BLaER1 treated with 17β-estradiol and CSF1 and Interleukin-3, amounts not matched to agents 10 nM and 100 nM (cell line): ENCODE measurements around the gene GGACT.
A peak's percentile ranks its signal among the peaks of the same experiment; 100 is the strongest.

Source experiments
- H3K27ac ChIP-seq, 11 experiments: shearing (Covaris generic); formaldehyde crosslinking; 2 replicates each; pipeline ENCODE4 v1.8.1; 2022
- H3K27me3 ChIP-seq, 11 experiments: shearing (Covaris generic); formaldehyde crosslinking; 2 replicates each; pipeline ENCODE4 v1.8.1; 2022
- H3K36me3 ChIP-seq, 11 experiments: shearing (Covaris generic); formaldehyde crosslinking; 2 replicates each; pipeline ENCODE4 v1.8.1; 2022
- H3K4me1 ChIP-seq, 10 experiments: shearing (Covaris generic); formaldehyde crosslinking; 2 replicates each; pipeline ENCODE4 v1.8.1; 2022
- H3K4me2 ChIP-seq, 11 experiments: shearing (Covaris generic); formaldehyde crosslinking; 2 replicates each; pipeline ENCODE4 v1.8.1; 2022
- H3K4me3 ChIP-seq, 10 experiments: shearing (Covaris generic); formaldehyde crosslinking; 2 replicates each; pipeline ENCODE4 v1.8.1; 2022
- H3K9ac ChIP-seq, 11 experiments: shearing (Covaris generic); formaldehyde crosslinking; 2 replicates each; pipeline ENCODE4 v1.8.1; 2022
- H3K9me3 ChIP-seq, 11 experiments: shearing (Covaris generic); formaldehyde crosslinking; replicated peaks in 1 of 11; 2 replicates each; pipeline ENCODE4 v1.8.1; 2022
- H4K20me1 ChIP-seq, 11 experiments: shearing (Covaris generic); formaldehyde crosslinking; 2 replicates each; pipeline ENCODE4 v1.8.1; 2022
- Cebpa-rat ChIP-seq, 11 experiments: shearing (Covaris generic); IDR thresholded peaks; 2 replicates each; pipeline ENCODE4 v1.8.1; 2022

Gene GGACT

GRCh38 chr13:100520936-100521850 is 67.4 kb downstream of the GGACT start:
- TF ChIP-seq Cebpa-rat (IDR thresholded peaks at IDR 0.05): no peak
- Histone ChIP-seq H3K36me3 (no peaks in the 10 kb centered on the region; a peak in 1 of 22 replicates), H3K4me2 (peak overlapping the region; percentile 81 to 96 (median 86)), H3K9me3 (no peaks in the 10 kb centered on the region), H3K4me1 (peaks cover 17 to 37% (median 26%) of the 10 kb centered on the region in 10 experiments), H4K20me1 (peaks cover 0 to 19% (median 0%) of the 10 kb centered on the region in 11 experiments; a peak in 4 of 22 replicates), H3K27me3 (peaks cover 0 to 26% (median 0%) of the 10 kb centered on the region in 11 experiments; a peak in 7 of 22 replicates), H3K4me3 (peak overlapping the region; percentile 22 to 59 (median 47); a peak in 17 of 20 replicates), H3K27ac (peak overlapping the region in 3 of 11 experiments; percentile 2 to 43 (median 41); a peak in 3 of 22 replicates), H3K9ac (peak overlapping the region in 8 of 11 experiments; percentile 8 to 65 (median 36); a peak in 11 of 22 replicates)

- Histone ChIP-seq H3K36me3 (no peaks in the 10 kb centered on the region), H3K4me2 (no peak overlapping the region), H4K20me1 (peaks cover 0 to 19% (median 0%) of the 10 kb centered on the region in 11 experiments; a peak in 4 of 22 replicates), H3K4me1 (peaks cover 17 to 38% (median 26%) of the 10 kb centered on the region in 10 experiments), H3K9me3 (no peaks in the 10 kb centered on the region), H3K4me3 (no peak overlapping the region), H3K9ac (no peak overlapping the region), H3K27ac (no peak overlapping the region), H3K27me3 (peaks cover 0 to 26% (median 0%) of the 10 kb centered on the region in 11 experiments; a peak in 7 of 22 replicates)
- no peak for TF ChIP-seq Cebpa-rat (IDR thresholded peaks at IDR 0.05)
Observed at GRCh38 chr13:100519626-100520025, 69.0 kb downstream of the GGACT start.

GRCh38 chr13:100518394-100519062 is 70.1 kb downstream of the GGACT start:
- TF ChIP-seq Cebpa-rat (IDR thresholded peaks at IDR 0.05): no peak
- Histone ChIP-seq H3K9ac (no peak overlapping the region), H3K4me2 (no peak overlapping the region), H3K27ac (no peak overlapping the region), H3K4me3 (no peak overlapping the region), H3K36me3 (no peaks in the 10 kb centered on the region), H4K20me1 (peaks cover 0 to 24% (median 0%) of the 10 kb centered on the region in 11 experiments; a peak in 4 of 22 replicates), H3K4me1 (peaks cover 17 to 43% (median 30%) of the 10 kb centered on the region in 10 experiments), H3K27me3 (peaks cover 0 to 26% (median 0%) of the 10 kb centered on the region in 11 experiments; a peak in 7 of 22 replicates), H3K9me3 (no peaks in the 10 kb centered on the region)

- H3K4me3 ChIP-seq: no peak overlapping the region
- no peak for TF ChIP-seq Cebpa-rat (IDR thresholded peaks at IDR 0.05)
- H3K36me3 ChIP-seq: no peaks in the 10 kb centered on the region
- H3K4me2 ChIP-seq: no peak overlapping the region
- H3K27ac ChIP-seq: no peak overlapping the region
- H3K9ac ChIP-seq: no peak overlapping the region
- peaks cover 0 to 22% (median 0%) of the 10 kb centered on the region in 11 experiments; a peak in 7 of 22 replicates for H3K27me3 ChIP-seq
- H3K9me3 ChIP-seq: no peaks in the 10 kb centered on the region
- H3K4me1 ChIP-seq: peaks cover 17 to 37% (median 25%) of the 10 kb centered on the region in 10 experiments
- H4K20me1 ChIP-seq: peaks cover 0 to 24% (median 0%) of the 10 kb centered on the region in 11 experiments; a peak in 4 of 22 replicates
Observed at GRCh38 chr13:100517728-100518127, 70.9 kb downstream of the GGACT start.

GRCh38 chr13:100517135-100517534 is 71.5 kb downstream of the GGACT start:
- Histone ChIP-seq H4K20me1 (peaks cover 0 to 18% (median 0%) of the 10 kb centered on the region in 11 experiments; a peak in 3 of 22 replicates), H3K4me1 (peaks cover 17 to 37% (median 24%) of the 10 kb centered on the region in 10 experiments), H3K27me3 (peaks cover 0 to 16% (median 0%) of the 10 kb centered on the region in 11 experiments; a peak in 7 of 22 replicates), H3K4me3 (no peak overlapping the region), H3K9ac (no peak overlapping the region), H3K27ac (no peak overlapping the region), H3K9me3 (no peaks in the 10 kb centered on the region), H3K36me3 (no peaks in the 10 kb centered on the region), H3K4me2 (no peak overlapping the region)
- no peak for TF ChIP-seq Cebpa-rat (IDR thresholded peaks at IDR 0.05)

GRCh38 chr13:100515410-100515800 is 73.2 kb downstream of the GGACT start:
- H3K27ac ChIP-seq: no peak overlapping the region
- no peak overlapping the region for H3K4me3 ChIP-seq
- H3K9ac ChIP-seq: no peak overlapping the region
- peaks cover 14 to 34% (median 22%) of the 10 kb centered on the region in 10 experiments for H3K4me1 ChIP-seq
- H3K27me3 ChIP-seq: no peaks in the 10 kb centered on the region
- 0 out of 22 replicates have a peak, but pooled peaks cover 0 to 5% (median 0%) of the 10 kb centered on the region in 11 experiments for H4K20me1 ChIP-seq
- no peak for TF ChIP-seq Cebpa-rat (IDR thresholded peaks at IDR 0.05)
- no peaks in the 10 kb centered on the region for H3K9me3 ChIP-seq
- H3K4me2 ChIP-seq: no peak overlapping the region
- no peaks in the 10 kb centered on the region for H3K36me3 ChIP-seq

- Histone ChIP-seq H3K27ac (no peak overlapping the region), H3K36me3 (no peaks in the 10 kb centered on the region), H3K4me3 (no peak overlapping the region), H3K4me1 (peaks cover 14 to 29% (median 21%) of the 10 kb centered on the region in 10 experiments), H3K27me3 (no peaks in the 10 kb centered on the region), H3K9ac (no peak overlapping the region), H3K9me3 (no peaks in the 10 kb centered on the region), H4K20me1 (0 out of 22 replicates have a peak, but pooled peaks cover 0 to 5% (median 0%) of the 10 kb centered on the region in 11 experiments), H3K4me2 (peak overlapping the region; percentile 1 to 45 (median 25); a peak in 9 of 22 replicates)
- no peak for TF ChIP-seq Cebpa-rat (IDR thresholded peaks at IDR 0.05)
Observed at GRCh38 chr13:100514788-100515409, 73.7 kb downstream of the GGACT start.

GRCh38 chr13:100513987-100514670 is 74.5 kb downstream of the GGACT start:
- H3K4me1 ChIP-seq: peaks cover 14 to 28% (median 21%) of the 10 kb centered on the region in 10 experiments
- H3K9me3 ChIP-seq: no peaks in the 10 kb centered on the region
- no peak for TF ChIP-seq Cebpa-rat (IDR thresholded peaks at IDR 0.05)
- no peaks in the 10 kb centered on the region for H3K27me3 ChIP-seq
- no peaks in the 10 kb centered on the region for H3K36me3 ChIP-seq
- no peak overlapping the region for H3K9ac ChIP-seq
- H3K4me2 ChIP-seq: peak overlapping the region; percentile 1 to 45 (median 25); a peak in 9 of 22 replicates
- H3K27ac ChIP-seq: no peak overlapping the region
- no peak overlapping the region for H3K4me3 ChIP-seq
- H4K20me1 ChIP-seq: 0 out of 22 replicates have a peak, but pooled peaks cover 0 to 5% (median 0%) of the 10 kb centered on the region in 11 experiments
